AG08396 (cell line): ENCODE data around the gene TAS1R1.

Source experiments
- DNase-seq: peaks from one replicate; pipeline ENCODE4 v3.0.0; 2012; ENCODE audit warnings: low spot score, mixed read lengths

The TAS1R1 gene

DNA sequence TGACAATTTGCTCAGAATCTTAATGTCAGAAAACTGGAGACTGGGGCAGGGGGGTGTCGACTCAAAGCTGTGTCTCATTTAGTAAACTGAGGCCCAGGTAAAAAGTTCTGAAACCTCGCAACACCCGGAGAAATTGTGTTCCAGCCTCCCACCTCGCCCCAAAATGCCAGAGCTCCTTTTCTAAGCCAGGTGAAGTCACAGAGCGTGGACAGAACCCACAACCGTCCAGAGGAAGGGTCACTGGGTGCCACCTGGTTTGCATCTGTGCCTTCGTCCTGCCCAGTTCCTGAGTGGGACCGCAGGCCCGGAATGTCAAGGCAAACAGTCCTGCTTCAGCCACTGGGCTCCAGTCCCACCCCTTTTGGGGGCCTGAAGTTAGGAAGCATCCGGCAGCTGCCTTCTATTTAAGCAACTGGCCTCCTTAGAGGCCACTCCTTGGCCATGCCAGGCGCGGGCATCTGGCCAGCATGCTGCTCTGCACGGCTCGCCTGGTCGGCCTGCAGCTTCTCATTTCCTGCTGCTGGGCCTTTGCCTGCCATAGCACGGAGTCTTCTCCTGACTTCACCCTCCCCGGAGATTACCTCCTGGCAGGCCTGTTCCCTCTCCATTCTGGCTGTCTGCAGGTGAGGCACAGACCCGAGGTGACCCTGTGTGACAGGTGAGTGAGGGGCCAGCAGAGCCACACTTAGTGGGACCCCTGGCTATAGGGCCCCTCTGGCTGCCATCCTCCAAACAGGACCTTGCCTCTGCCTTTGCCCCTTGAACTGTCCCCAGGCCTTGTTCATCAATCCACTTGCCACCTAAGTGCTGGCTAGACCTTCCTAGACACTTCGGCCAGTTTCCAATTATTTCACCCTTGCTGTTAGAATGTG, at the start of gene TAS1R1:
TSS of gene TAS1R1 (plus strand) at position 401 of the 872 bp plus-strand sequence. CDS start at position 468, 67 bp downstream.
- DNase-seq = peak; percentile 30

DNA sequence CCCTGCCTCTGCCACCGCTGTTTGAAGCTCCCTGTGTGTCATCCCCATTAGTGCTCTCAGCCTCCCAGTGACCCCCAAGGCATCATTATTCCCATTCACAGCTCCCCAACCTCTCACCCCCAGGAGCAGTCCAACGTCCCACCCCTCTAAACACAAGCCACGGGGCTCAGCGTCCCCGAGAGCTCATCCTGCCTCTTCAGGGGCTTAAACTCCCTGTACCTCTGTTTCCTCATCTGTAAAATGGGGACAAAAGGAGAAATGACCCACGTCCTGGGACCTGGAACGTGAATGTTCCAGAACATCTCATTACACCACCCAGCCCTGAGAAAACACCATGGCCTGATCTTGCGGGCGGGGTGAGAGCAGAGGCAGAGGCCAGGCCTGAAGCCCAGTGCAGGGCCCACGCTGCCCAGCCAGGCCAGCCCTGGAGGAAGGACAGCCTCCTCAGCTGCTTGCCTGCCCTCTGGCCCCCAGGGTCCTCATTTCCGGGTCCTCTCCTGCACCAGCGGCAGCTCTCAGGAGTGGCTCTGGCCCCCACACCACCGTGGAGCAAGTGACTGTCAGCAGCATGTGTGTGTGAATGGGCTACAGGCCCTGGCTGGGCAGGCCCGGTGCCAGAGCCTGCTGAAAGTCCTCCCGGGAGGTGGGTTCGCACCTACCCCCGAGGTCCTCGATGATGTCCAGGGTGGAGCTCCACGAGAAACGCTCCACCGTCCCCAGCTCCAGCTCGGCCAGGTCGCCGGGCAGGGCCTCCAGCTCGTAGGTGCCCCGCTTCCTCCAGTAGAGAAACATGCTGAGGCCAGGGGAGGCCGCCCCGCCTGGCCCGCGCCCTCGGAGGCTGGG, 49.5 kb upstream of the TAS1R1 start:
- DNase-seq = no peak

DNA sequence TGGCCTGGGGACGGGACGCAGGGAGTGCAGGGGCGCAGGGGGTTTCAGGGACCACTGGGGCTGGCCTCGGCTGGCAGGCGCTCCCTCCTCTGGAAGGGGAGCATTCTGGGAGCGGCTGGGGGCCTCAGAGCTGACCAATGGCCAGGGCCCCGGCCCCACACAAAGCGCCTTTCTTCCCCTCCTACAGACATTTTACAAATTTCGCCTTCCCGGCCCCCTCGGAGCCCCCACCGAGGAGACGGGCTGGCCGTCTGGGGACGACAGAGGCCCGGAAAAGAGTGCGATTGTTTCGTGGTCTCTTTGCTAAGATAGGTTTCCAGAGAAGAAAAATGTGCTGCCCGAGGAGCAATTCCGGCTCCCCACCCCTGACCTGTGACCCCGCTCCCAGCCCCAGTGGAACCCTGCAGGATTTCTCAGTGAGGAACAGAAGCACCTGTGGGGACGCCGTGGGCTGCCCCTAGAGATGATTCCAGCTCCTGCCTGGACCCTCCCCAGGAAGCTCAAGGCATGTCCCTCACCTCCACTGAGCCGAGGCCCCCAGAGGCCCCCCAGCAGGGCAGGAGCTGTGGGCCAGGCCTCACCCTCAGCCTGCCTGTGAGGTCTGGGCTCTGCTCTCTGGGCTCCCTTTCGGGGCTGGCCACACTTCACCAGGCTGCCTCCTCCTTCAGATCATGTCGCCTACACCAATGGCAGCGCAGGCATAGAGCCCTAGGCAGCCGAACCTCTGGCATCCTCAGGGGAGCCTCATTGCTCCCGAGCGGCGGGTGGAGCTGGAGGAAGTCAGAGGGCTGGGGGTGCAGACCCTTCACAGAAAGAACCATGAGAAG, 48.7 kb upstream of the TAS1R1 start:
- no peak for DNase-seq

DNA sequence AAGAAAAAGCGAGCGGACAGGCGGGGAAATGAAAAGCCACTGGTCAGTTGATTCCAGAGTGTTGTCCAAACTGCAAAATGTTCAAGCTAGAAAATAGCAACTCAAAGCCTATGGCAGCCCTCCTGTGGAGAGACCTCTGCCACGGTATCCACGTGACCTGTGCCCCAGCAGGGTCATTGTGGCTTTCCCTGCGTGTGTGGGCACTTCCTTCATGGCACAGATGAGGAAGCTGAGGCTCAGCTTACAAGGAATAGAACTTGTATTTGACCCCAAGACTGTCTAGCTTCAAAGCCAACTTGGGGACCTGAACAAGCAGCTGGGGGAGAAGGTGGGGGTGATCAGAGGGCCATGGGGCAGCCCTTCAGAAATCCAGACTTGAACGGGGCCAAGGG, 48.1 kb upstream of the TAS1R1 start:
- DNase-seq = no peak

DNA sequence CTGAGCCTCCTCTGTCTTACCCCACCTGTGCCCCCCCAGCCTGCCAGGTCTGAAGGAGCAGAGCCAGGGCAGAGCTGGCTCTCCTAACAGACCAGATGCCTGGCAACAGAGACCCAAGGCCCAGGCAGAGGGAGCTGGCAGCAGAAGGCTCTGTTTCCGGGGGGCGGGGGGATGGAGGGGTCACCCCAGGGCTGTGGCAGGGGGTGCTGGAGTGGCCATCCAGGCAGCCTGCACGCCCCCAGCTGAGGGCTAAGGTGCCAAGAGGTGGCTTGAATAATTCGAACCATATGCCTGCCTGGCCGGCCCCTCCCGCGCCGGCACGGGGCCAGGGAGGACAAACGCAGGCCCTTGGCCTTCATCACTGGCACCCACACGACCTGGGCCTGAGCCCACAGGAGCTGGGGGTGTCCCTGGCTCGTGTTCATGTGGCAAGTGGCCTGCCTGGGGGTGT, 47.6 kb upstream of the TAS1R1 start:
- DNase-seq = no peak

DNA sequence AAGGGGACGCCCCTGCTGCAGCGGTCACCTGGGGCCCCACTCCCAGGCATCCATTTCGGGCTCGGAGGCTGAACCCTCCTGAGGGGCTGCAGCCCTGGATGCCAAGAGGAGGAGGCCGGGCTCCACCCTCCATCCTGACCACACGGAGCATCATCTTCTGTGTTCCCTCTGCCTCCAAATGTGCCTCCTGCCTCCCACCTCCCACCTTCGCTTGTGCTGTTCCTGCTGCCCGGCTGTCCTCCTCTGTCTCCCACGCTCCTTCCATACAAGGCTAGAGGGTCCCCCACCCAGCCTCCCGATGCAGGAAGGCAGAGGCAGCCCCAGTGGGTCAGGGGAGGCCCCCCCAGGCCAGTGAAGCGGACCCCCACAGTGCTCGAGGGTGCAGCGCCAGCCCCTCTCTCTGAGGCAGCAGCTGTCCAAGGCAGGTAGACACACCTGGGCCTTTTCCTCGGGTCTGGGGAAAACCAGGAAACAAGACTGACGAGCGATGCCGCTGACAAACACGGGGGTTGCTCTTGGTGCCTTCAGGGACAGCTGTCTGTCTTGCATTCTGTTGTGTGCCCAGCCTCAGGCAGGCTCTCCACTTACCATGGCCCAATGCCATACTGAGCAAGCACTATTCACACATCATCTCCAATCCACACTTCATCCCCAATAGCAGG, 46.8 kb upstream of the TAS1R1 start:
- no peak for DNase-seq

DNA sequence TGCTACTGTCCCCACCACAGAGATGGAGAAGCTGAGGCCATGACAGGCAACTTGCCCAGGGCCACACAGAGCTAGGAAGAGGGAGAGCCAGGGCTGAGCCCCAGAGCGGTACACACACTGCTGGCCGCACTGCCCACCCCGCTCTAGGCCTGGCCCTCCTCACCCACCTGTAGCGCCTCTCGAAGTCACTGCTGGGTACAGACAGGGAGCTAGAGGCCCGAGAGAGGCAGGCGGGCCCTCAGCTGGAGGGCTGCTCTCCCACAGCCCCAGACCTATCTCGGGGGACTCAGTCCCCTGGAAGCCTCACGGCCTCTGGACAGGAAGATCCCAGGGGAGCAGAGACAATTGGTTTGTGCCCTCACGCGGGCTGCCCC, 46.3 kb upstream of the TAS1R1 start:
- DNase-seq = no peak

DNA sequence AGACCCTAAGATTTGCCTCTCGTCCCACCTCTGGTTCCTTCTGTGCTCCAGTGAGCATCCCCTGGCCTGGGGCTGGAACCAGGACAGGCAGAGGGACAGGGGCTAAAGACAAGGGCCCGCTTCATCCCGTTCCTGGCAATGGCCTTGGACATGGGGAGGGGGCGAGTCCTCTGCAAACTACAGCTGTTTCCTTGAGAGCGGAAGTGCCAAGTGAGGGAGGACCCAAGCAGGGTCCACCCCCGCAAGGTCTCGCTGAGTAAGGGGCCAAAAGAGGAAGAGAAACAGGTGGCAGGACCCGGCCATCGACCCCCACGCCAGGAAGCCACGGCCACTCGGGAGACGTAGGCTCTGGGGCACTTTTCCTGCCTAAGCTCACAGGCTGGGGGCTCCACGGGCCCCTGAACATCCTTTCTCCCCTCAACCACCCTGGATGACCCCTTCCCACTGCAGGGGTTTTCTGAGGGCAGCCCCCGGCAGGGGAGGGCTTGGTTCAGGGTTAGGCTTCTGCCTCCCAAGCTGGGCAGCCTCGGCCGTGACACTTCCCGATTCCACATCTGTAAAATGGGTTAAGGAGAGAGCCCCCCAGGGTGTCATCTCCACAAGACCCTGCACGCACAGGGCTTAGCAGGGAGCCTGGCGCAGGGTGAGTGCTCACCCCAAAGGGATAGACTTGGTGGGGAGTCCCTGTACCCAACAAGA, 45.7 kb upstream of the TAS1R1 start:
- no peak for DNase-seq

DNA sequence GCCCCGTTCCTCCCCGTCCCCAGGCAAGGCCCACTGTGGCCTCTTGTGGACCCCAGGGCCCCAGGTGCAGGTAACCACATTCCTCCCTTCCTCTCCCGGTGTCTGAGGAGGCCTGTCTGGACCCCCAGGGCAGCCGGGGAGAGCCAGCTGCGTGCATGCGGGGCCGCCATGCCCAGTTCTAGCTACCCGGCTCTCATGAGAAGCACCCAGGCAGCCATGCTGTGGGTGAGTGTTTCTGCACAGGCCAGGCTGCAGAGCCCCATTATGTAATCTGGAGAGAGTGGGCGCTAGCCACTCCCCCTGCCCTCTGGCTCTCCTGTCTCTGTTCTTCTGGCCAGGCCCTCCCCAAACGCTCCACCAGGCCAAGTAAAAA, 45.2 kb upstream of the TAS1R1 start:
- DNase-seq = no peak

DNA sequence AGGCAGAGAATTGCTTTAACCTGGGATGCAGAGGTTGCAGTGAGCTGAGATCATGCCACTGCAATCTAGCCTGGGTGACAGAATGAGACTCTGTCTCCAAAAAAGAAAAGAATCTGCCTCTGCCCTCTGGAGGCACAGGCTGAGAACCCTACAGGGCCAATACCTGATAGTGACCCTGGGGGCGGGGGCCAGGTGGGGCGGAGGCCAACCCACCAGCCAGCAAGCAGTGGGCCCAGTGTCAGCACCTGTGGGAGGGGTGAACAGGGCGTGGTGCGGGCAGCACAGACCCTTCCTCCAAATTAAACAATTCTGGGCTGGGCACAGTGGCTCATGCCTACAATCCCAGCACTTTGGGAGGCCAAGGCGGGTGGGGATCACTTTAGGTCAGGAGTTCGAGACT, 44.6 kb upstream of the TAS1R1 start:
- DNase-seq = no peak

DNA sequence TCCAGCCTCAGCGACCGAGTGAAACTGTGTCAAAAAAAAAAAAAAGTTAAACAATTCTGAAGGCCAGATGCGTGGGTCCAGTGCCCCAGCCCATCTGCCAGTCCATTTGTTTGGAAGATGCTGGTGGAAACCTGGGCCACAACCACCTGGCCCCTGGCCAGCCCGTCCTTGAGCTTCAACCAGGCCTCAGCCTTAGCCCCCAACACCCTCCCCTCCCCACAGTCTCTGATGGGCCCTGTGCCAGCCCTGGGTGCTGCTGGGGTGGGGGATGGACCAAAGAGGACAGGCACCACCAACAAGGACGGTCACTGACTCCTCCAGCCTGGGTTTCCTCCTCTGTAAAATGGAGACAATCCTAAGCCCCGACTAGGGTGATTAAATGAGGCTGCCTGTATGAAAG, 44.1 kb upstream of the TAS1R1 start:
- no peak for DNase-seq

DNA sequence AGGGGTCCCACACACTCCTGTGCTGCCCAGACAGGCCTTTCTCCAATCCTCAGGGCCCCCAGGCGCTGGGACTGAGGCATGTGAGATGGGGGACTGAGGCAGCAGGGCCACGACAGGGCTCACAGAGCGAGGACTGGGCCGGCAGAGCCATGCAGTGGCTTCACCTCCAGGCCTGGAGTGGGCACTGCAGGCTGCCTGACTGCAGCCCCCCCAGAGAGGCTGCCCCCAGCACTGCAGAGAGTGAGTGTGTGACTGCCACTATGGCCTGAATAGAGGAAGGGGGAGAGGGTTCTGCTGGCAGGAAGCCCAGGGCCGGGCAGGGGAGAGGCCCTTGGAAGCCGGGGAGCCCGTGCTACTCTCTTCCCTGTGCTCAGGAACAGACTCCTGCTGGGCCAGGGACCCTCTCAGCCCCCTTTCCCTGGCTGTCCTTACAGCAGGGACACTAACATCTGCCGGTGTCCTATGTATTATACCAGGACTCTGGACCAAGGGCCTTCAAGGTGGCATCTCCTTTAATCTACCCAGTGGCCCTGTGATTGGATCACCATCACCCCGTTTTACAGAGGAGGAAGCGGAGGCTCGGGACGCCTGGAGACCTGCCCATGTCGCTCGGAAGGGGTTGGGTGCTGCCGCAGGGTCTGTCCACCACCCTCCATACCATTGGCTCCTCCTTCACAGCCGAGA, 43.4 kb upstream of the TAS1R1 start:
- no peak for DNase-seq

DNA sequence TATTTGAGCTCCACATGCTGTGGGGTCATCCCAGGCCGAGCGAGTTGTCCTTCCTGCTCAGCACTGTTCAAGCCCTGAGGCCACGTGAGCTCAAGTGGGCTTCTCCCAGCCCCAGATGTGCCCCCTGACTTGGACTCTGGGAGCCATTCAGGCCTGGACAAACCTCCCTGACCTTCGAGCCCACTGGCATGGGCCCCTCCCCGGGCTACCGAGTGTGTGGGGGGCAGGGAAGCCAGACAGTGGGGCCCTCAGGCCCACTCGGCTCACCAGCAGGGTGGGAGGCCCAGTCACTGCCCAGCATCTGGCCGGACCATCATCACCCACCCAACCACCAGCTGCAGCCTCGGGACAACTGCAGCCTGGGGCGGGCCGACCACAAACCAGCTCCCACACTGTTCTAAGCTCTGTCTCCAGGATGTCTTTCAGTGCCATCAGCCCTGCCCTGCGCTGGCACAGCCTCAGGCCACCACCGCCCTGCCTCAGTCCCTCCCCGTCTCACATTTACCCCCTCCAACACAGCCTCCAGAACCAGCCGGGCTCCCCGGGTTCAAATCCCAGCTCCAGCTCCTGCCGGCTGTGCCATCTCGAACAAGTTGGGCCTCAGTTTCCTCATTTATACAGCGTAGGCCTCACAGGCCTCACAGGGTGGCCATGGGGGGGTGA, 42.7 kb upstream of the TAS1R1 start:
- no peak for DNase-seq

DNA sequence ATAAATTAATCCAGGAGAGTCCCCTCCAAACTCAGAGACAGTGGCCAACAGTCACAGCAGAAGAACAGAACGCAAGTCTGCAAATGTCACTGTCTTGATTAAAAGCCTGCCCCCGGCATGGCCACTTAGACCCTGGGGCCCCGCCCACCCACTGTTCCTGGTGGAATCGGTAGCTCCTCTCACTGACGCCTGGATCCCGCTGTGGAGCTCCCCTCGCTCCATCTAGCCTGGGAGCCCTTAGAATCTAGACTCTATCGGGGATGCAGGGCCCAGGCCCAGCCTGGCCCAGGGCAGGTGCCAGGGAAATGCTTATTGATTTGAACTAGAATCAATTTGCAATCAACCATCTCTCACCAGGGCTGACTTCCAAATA, 42.2 kb upstream of the TAS1R1 start:
- DNase-seq = no peak

DNA sequence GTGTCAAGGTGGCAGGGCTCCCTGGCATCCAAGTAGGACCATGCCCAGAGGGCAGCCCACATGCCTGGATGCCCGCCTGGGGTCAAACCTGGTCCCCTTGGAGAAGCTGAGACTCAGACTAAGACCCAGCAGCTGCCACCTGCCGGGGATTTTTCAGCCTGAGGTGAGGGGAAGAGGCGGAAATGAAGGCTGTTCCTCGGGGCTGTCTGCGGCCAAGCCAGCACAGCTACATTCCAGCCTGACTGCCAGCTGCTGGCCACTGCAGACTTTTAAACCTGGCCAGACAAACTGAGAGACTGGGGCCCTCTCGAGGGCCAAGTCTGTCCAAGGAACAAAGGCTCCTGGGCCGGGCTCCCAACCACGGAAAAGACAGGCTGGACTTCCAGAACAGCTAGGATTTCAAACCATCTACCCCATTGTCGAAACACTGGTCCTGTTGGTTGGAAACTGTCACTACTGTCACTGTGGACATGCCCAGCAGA, 41.7 kb upstream of the TAS1R1 start:
- DNase-seq = peak; percentile 30

DNA sequence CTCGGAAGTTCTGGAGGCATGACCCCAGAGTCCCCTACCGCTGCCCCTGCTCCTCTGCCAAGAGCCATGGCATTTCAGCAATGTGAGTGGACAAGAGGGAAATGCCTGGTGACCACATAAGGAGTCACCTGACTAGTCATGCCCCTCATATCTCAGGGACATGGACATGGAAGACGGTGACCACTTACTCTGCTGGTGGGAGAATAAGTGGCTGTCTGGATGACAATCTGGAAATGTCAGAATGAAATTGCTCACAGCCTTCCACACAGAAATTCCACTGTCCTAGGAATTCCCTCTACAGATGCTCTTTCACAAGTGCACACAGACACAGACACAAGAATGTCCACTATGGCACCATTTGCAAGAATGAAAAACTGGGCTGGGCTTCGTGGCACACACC, 39.3 kb upstream of the TAS1R1 start:
- peak; percentile 52 for DNase-seq

DNA sequence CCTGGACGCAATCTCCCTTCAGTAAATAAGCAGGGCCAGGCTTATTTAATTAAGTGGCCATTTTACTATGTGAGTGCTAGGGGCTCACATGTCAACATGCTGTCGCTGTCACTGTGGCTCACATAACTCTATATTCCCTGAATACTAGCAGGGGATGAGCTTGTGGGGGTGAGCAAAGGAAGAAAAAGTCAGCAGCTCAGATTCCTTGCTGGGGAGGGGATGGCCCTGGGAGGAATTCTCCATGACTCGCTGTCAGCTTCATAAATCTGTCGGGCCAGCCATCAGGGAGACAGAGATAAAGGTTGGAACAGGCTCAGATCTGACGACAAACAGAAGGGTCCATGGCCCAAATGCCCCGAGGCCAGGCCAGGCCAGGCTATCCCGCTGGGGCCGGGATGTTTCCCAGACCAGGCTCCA, 37.7 kb upstream of the TAS1R1 start:
- no peak for DNase-seq

DNA sequence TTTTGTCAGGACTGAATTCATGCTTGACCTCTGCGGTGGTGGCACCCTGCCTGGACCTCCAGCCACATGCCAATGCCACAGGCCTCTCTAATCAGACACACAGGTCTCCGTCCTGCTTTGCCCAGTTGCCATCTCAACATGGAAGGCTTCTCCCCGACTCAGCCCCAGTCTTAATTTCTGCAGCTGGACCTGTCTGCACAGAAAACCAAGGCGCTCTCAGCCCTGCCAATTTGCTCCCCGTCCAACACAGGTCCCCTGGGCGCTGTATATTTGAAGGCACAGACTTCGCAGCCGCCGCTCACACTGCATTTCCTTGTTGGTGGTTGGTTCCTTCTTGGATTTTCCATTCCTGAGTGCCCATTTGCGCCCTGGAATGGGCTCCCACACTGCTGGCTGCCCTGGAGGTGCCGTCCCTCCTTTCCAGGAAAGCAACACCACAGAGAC, 35.6 kb upstream of the TAS1R1 start:
- no peak for DNase-seq

DNA sequence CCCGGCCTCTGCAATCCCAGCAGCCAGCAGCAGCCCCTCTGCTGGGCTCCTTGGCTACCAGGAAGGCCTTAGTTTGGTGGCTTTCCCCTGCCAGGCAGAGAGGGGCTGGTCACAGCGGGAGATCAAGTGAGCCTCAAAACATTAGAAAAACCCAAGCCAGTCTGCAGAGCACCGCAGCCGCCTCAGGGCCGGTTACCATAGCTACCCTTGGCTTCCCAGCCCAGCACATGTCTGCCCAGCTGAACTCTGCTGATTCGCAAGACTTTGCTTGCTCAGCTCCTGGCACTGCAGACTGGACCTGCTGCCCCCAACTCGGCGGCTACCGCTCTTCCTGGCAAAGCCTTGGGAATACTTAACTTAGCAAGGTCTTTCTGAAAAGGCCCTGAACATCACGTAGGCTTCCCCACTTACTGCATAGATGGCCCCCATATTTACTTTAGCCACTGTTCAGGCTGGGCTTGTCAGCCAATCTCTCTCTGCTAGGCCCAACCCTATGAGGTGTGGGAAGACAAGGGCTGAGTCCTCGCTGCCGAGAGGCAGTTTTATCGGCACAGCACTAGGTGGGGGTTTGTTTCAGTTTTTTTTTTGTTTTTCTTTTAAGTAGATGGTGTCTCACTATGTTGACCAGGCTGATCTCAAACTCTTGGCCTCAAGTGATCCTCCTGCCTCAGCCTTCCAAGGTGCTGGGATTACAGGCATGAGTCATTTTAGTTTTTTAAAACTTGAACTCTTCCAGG, 35.0 kb upstream of the TAS1R1 start:
- peak; percentile 78 for DNase-seq
